HepG2 (cell line): ENCODE measurements around the gene SORD. TPM values are rescaled to one million over a fixed set of nuclear protein-coding genes. Genes with fewer than 3 reads are reported as not detected.

ENCODE experiments used
- CENPX ChIP-seq: sonication (generic); formaldehyde crosslinking; IDR thresholded peaks from 2 replicates; pipeline ENCODE4 v1.9.0; 2021; ENCODE audit warnings: mild to moderate bottlenecking, missing genetic modification reagents, moderate library complexity
- CTCF ChIP-seq: sonication (generic); formaldehyde crosslinking; IDR thresholded peaks from 2 replicates; pipeline ENCODE4 v1.5.0; 2020; ENCODE audit warnings: mild to moderate bottlenecking, missing genetic modification reagents, moderate library complexity
- KDM3A ChIP-seq: IDR thresholded peaks from 2 replicates; pipeline ENCODE4 v1.6.1; 2018; ENCODE audit warnings: low read depth, missing compliant biosample characterization
- MAF1 ChIP-seq: sonication (generic); formaldehyde crosslinking; IDR thresholded peaks from 2 replicates; pipeline ENCODE4 v1.5.0; 2020; ENCODE audit warnings: missing genetic modification reagents, borderline replicate concordance
- NONO ChIP-seq, 2 experiments: fragments of 450-650 bp in 1 of 2; sonication (generic) in 1 of 2; formaldehyde crosslinking in 1 of 2; IDR thresholded peaks in 1 of 2; conservative IDR thresholded peaks in 1 of 2; 2 replicates each; pipeline versions ENCODE4 v1.6.1 to v1.8.0; 2017 to 2022; ENCODE audit warnings: mild to moderate bottlenecking in 1 of 2, missing genetic modification reagents in 1 of 2, moderate library complexity in 1 of 2
- NR2F6 ChIP-seq, 2 experiments: IDR thresholded peaks; 2 replicates each; pipeline ENCODE4 v1.6.1; 2016; ENCODE audit warnings: antibody characterized with exemption in 1 of 2, mild to moderate bottlenecking in 1 of 2
- PHF21A ChIP-seq: sonication (generic); formaldehyde crosslinking; IDR thresholded peaks from 2 replicates; pipeline ENCODE4 v1.5.0; 2020; ENCODE audit warnings: mild to moderate bottlenecking, missing genetic modification reagents
- RBM39 ChIP-seq: fragments of 200-400 bp; formaldehyde crosslinking; IDR thresholded peaks from one replicate; pipeline ENCODE4 v1.6.1; 2018; ENCODE audit warnings: antibody characterized with exemption, mild to moderate bottlenecking, low read depth, low read length; ENCODE audit not compliant: poor library complexity, severe bottlenecking
- RXRB ChIP-seq: IDR thresholded peaks from 2 replicates; pipeline ENCODE4 v1.6.1; 2016; ENCODE audit warnings: borderline replicate concordance, missing genetic modification reagents, missing compliant biosample characterization
- SALL1 ChIP-seq: sonication (generic); formaldehyde crosslinking; IDR thresholded peaks from 2 replicates; pipeline ENCODE4 v1.8.0; 2022; ENCODE audit warnings: mild to moderate bottlenecking, missing genetic modification reagents
- SMC3 ChIP-seq: IDR thresholded peaks from 2 replicates; pipeline ENCODE4 v1.6.1; 2011; ENCODE audit warnings: low read length, improper control_type of control experiment
- TEAD2 ChIP-seq: sonication (generic); formaldehyde crosslinking; IDR thresholded peaks from 2 replicates; pipeline ENCODE4 v1.9.0; 2021; ENCODE audit warnings: missing genetic modification reagents
- THAP11 ChIP-seq: IDR thresholded peaks from 2 replicates; pipeline ENCODE4 v1.6.1; 2016; ENCODE audit warnings: missing biosample characterization, missing genetic modification reagents
- TIGD3 ChIP-seq: sonication (generic); formaldehyde crosslinking; IDR thresholded peaks from 2 replicates; pipeline ENCODE4 v1.5.1; 2020; ENCODE audit warnings: mild to moderate bottlenecking, missing genetic modification reagents, borderline replicate concordance
- ZBTB21 ChIP-seq: sonication (generic); formaldehyde crosslinking; IDR thresholded peaks from 2 replicates; pipeline ENCODE4 v1.4.0; 2020; ENCODE audit warnings: missing genetic modification reagents
- ZBTB25 ChIP-seq: IDR thresholded peaks from 2 replicates; pipeline ENCODE4 v1.6.1; 2018; ENCODE audit warnings: missing genetic modification reagents
- ZBTB3 ChIP-seq: sonication (generic); formaldehyde crosslinking; IDR thresholded peaks from 2 replicates; pipeline ENCODE4 v1.4.0; 2020; ENCODE audit warnings: low read depth, mild to moderate bottlenecking, moderate library complexity, missing genetic modification reagents, borderline replicate concordance
- ZNF12 ChIP-seq: sonication (generic); formaldehyde crosslinking; IDR thresholded peaks from 2 replicates; pipeline ENCODE4 v1.5.0; 2020; ENCODE audit warnings: missing genetic modification reagents
- ZNF280D ChIP-seq: sonication (generic); formaldehyde crosslinking; IDR thresholded peaks from 2 replicates; pipeline ENCODE4 v1.5.1; 2020; ENCODE audit warnings: mild to moderate bottlenecking, missing genetic modification reagents
- ZNF33A ChIP-seq: sonication (generic); formaldehyde crosslinking; IDR thresholded peaks from 2 replicates; pipeline ENCODE4 v1.5.1; 2020; ENCODE audit warnings: missing genetic modification reagents, mild to moderate bottlenecking, moderate library complexity, borderline replicate concordance
- ZNF441 ChIP-seq: sonication (generic); formaldehyde crosslinking; IDR thresholded peaks from 2 replicates; pipeline ENCODE4 v1.7.0; 2021; ENCODE audit warnings: missing genetic modification reagents, borderline replicate concordance
- ZNF841 ChIP-seq: sonication (generic); formaldehyde crosslinking; IDR thresholded peaks from 2 replicates; pipeline ENCODE4 v1.8.1; 2023; ENCODE audit warnings: missing genetic modification reagents, borderline replicate concordance
- polyA plus RNA-seq, 8 experiments: library from polyadenylated mRNA; depleted of rRNA in 3 of 8; stranded (reverse) in 7 of 8; unstranded in 1 of 8; fragments of >200 nt; fragmentation: Illumina TruSeq in 4 of 8; extraction: Trizol in 4 of 8; gene quantifications; 2 replicates each; pipeline versions ENCODE4 v1.2.1 to v1.2.3, GENCODE V29; 2011 to 2016; ENCODE audit warnings: low read depth in 4 of 8, missing spikeins in 1 of 8, mixed read lengths in 1 of 8; ENCODE audit not compliant: insufficient read depth in 1 of 8
- total RNA-seq, 5 experiments: library from RNA; depleted of rRNA; stranded (reverse); fragments of >200 nt; fragmentation: Illumina TruSeq; extraction: Trizol; gene quantifications; 2 replicates each; pipeline ENCODE4 v1.2.3, GENCODE V29; 2016; ENCODE audit warnings: low read depth in 1 of 5

SORD gene
- total and polyA plus RNA-seq, 2 of the 13 experiments (the other 11 are each of a cell fraction or from before 2014, with no cell fraction given) = 59.1 to 95.3 TPM

- no peak for TF ChIP-seq MAF1 (CRISPR knock-in tag)
- peak; percentile 53; the same call in 1 of the 2 replicates for TF ChIP-seq ZNF441 (CRISPR knock-in tag)
- 0 out of 2 replicates have a peak, but pooled peaks have one; percentile 43 for TF ChIP-seq TIGD3 (CRISPR knock-in tag)
- TF ChIP-seq ZBTB3 (CRISPR knock-in tag) = no peak
- no peak for TF ChIP-seq NR2F6 (IDR thresholded peaks at IDR 0.05)
- TF ChIP-seq NR2F6 (CRISPR knock-in tag; IDR thresholded peaks at IDR 0.05) = peak; percentile 42
- no peak for TF ChIP-seq ZBTB25 (CRISPR knock-in tag)
- TF ChIP-seq RBM39 = no peak
- 0 out of 2 replicates have a peak, but pooled peaks have one; percentile 36 for TF ChIP-seq ZNF280D (CRISPR knock-in tag)
- peak; percentile 47; the same call in 1 of the 2 replicates for TF ChIP-seq RXRB
- TF ChIP-seq NONO (IDR thresholded peaks at IDR 0.05) = no peak
- TF ChIP-seq NONO (CRISPR knock-in tag; conservative IDR thresholded peaks at IDR 0.05) = peak; percentile 59; the same call in 1 of the 2 replicates
- TF ChIP-seq THAP11 (CRISPR knock-in tag) = peak; percentile 60
- TF ChIP-seq ZNF841 (CRISPR knock-in tag) = no peak
- no peak for TF ChIP-seq ZBTB21 (CRISPR knock-in tag)
- no peak for TF ChIP-seq PHF21A
- peak; percentile 74 for TF ChIP-seq SALL1
- no peak for TF ChIP-seq ZNF12 (CRISPR knock-in tag)
- peak; percentile 99 for TF ChIP-seq CTCF (CRISPR knock-in tag)
- TF ChIP-seq CENPX (CRISPR knock-in tag) = no peak
- TF ChIP-seq TEAD2 (CRISPR knock-in tag) = no peak
- TF ChIP-seq ZNF33A (CRISPR knock-in tag) = no peak
- TF ChIP-seq SMC3 = peak; percentile 93
- TF ChIP-seq KDM3A = peak; percentile 88; the same call in 1 of the 2 replicates
Observed at GRCh38 chr15:45118131-45118588, 95.2 kb downstream of the SORD start (continued).
